ENCODE data around the gene UQCC2.

DNA sequence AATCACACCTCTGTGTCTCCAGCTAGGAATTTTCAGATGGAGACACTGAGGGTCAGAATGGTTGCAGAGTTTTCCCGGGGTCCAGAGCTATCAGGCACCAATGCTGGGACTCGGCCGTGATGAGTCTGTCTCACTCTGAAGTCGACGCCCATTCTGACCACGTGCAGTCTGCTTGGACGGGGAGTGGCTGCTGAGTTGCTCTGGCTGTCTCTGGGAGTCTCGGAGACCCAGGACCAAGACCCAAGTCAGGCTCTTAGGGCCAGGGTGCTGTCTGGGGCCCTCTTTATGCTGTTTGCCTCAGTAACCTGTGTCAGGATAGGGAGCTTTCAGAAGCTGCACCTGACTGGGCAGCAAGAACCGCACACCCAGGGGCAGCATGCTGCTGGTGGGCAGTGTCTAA, 30.6 kb upstream of the UQCC2 start:
- TF ChIP-seq POLR2A (IDR thresholded peaks at IDR 0.05), result no peak
- TF ChIP-seq, protein P1, sequence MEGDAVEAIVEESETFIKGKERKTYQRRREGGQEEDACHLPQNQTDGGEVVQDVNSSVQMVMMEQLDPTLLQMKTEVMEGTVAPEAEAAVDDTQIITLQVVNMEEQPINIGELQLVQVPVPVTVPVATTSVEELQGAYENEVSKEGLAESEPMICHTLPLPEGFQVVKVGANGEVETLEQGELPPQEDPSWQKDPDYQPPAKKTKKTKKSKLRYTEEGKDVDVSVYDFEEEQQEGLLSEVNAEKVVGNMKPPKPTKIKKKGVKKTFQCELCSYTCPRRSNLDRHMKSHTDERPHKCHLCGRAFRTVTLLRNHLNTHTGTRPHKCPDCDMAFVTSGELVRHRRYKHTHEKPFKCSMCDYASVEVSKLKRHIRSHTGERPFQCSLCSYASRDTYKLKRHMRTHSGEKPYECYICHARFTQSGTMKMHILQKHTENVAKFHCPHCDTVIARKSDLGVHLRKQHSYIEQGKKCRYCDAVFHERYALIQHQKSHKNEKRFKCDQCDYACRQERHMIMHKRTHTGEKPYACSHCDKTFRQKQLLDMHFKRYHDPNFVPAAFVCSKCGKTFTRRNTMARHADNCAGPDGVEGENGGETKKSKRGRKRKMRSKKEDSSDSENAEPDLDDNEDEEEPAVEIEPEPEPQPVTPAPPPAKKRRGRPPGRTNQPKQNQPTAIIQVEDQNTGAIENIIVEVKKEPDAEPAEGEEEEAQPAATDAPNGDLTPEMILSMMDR (IDR thresholded peaks at IDR 0.05), result no peak
